Kidney glomerular epithelial cell (primary cell): ENCODE results near the gene HMOX1.
"Not testable (repeated sequence)": the region's sequence is repeated elsewhere in the genome, so short reads cannot be mapped to it uniquely, and the experiment has no call there.

Source experiments
- DNase-seq: peaks from one replicate; lab custom pipeline; 2025; lab: John Stamatoyannopoulos, UW

HMOX1 gene

GRCh38 chr22:35435201-35435740 is 54.4 kb downstream of the HMOX1 start:
- DNase-seq: no peak

- no peak for DNase-seq
These were observed 55.5 kb downstream of the HMOX1 start for GRCh38 chr22:35436421-35436820.

- no peak for DNase-seq
These were observed 56.2 kb downstream of the HMOX1 start for GRCh38 chr22:35437049-35437448.

GRCh38 chr22:35438673-35439364 is 57.9 kb downstream of the HMOX1 start:
- not testable (repeated sequence) for DNase-seq

GRCh38 chr22:35439365-35439717 is 58.4 kb downstream of the HMOX1 start:
- DNase-seq: no peak

GRCh38 chr22:35440129-35440528 is 59.2 kb downstream of the HMOX1 start:
- no peak for DNase-seq

- DNase-seq: no peak
These were observed 60.7 kb downstream of the HMOX1 start for GRCh38 chr22:35441489-35442100.

GRCh38 chr22:35442471-35442870 is 61.6 kb downstream of the HMOX1 start:
- no peak for DNase-seq

GRCh38 chr22:35443338-35443737 is 62.4 kb downstream of the HMOX1 start:
- no peak for DNase-seq
